ENCODE data around the gene ADAMTS9.

ADAMTS9 gene

DNA sequence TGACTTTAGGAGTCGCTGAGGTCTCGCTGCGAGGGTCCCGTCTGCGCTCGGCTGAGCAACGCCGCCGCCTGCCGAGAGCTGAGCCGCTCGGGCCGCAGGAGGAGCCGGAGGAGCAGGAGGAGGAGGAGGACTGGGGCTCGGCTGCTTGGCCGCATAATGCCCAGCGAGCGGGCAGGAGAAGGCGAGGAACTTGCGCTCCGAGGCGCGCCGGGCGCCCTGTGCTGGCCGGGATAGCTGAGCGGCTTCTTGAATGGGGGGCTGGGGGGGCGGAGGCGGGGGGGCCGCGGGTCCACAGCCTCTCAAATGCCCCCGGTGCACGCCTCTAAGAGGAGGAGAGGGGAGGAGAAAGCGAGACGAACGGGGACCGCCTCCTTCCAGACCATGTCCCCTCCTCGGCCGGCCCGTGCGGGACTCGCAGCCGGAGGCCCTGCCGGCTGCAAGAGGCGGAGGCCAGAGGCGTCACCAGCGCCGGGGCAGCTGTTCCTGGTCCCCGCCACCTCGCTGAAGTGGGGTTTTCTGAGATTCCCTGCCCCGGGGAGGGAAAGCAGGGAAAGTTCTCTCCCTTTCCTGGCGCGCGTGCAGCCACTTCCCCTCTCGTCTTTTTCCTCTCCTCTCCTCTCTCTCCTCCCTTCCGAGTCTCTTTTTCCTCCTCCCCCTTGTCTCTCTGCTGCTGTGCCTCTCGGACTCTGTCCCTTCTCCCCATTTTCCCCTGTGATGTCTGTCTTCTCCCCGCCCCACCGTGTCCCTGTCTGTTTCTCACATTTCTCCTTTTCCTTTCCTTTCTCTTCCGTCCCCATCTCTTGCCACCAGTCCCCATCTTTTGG is at the start of gene ADAMTS9:
Gene ADAMTS9, minus strand, starts transcription at position 220 of the 824 bp plus-strand sequence. CDS start 343 bp downstream, outside the sequence.
- no peak for DNase-seq
- ATAC-seq = no peak

DNA sequence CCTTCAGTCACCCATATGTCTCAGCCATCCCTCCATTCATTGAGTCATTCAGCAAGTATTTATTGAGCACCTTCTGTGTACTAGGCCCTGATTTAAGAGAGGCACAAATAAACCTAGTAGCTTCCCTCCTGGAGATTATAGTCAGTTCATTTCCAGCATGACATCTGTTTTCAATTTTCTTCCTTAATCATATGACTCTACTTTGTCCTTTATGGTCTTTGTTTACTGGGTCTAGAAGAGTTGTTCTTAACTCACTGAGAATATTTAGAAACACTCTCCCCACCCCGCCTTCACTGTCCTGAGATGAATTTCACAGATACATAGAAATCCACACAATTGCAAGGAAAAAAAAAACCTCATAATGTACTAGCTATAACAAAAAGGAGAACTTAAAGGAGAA is 44.8 kb upstream of the ADAMTS9 start:
- ATAC-seq = no peak
- DNase-seq = no peak

DNA sequence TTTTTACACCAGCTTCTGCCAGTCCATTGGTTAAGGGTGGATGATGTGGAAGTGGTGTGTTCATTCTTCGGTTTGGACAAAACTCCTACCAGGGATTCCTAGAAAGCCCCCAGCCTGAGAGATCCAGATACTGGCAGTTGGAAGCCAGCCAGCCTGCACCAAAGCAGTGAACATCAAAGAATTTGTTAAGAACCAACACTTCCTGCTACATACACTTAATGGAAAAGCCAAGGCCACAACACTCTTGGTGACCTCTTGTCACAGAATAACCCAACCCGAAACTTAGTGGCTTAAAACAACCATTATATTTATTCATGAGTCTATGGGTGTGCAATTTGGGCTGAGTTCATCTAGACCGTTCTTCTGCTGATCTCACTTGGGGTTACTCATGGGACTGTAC is 42.9 kb upstream of the ADAMTS9 start:
- ATAC-seq (no peak), DNase-seq (no peak)

DNA sequence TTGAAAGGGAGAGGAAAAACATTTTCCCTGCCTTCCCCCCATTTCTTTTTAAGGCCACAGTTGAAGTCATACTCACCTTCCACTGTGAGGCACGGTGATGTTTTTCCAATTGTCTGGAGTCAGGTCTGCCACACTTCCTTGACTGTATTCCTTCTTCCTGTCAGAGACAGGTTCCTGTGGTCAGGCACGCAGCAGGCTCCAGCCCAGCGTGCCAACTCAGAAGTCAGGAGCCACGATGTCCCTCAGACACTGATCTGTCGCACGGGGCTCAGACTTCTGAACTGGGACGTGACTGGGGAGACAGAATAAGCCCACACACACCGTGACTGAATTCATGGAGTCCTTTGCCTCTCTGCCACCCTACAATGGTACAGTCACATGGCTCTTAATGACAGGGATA is 41.2 kb upstream of the ADAMTS9 start:
- DNase-seq = no peak
- ATAC-seq = no peak

GRCh38 chr3:64728428-64728827 is 40.6 kb upstream of the ADAMTS9 start:
- DNase-seq (no peak), ATAC-seq (no peak)

DNA sequence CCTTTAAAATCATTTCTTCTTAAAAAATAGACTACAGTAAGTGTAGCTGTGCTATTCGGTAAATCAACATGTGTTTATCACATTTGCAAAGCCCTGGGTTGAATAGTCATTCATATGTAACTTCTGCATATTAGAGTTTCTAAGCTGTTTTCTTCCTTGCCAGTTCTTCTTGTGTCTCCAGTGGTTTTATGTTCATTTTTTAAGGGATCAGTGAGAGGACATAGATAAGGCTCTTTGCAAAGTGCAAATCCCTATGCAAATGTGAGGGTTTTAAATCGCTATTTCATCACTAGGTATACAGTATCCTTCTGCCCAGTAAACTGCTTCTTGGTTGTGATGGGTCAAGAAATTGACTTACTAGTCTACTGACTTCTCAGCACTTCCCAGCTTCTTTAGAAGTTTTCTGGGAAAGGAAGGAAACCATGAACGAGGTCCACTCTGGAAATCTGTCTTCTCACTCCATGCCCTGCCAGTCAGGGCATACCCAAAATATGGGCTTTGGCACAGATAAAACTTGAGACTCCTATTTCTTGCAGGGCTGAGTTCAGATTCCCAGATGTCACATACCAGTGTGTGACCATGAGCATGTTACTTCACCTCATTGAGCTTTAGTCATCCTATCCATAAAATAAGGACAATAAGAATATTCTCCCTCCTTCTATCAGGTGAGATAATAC is 38.8 kb upstream of the ADAMTS9 start:
- DNase-seq (no peak), ATAC-seq (no peak)

GRCh38 chr3:64718976-64719375 is 31.2 kb upstream of the ADAMTS9 start:
- DNase-seq = no peak
- no peak for ATAC-seq

GRCh38 chr3:64717872-64718613 is 30.2 kb upstream of the ADAMTS9 start:
- no peak for ATAC-seq
- DNase-seq = no peak

GRCh38 chr3:64717411-64717810 is 29.6 kb upstream of the ADAMTS9 start:
- DNase-seq (no peak), ATAC-seq (no peak)

GRCh38 chr3:64716110-64716710 is 28.4 kb upstream of the ADAMTS9 start:
- no peak for DNase-seq
- no peak for ATAC-seq

- ATAC-seq (no peak), DNase-seq (no peak)
These were observed 27.6 kb upstream of the ADAMTS9 start for GRCh38 chr3:64715211-64715982.

DNA sequence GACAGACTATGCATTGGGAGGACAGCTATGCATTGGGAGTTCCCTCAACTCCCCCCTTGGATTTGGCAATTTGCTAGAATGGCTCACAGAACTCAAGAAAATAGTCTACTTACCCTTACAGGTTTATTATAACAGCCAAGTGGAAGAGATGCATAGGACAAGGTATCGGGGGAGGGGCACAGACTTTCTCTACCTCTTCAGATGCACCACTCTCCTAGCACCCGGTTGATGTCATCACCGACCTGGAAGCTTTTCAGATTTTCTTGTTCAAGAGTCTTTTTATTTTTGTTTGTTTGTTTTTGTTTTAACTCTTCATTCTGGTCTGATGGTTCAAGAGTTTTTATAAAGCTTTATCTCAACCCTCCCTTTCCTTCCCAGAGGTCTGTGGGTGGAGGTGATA is 20.7 kb upstream of the ADAMTS9 start:
- ATAC-seq = no peak
- no peak for DNase-seq

GRCh38 chr3:64705946-64706345 is 18.1 kb upstream of the ADAMTS9 start:
- DNase-seq (no peak), ATAC-seq (no peak)

DNA sequence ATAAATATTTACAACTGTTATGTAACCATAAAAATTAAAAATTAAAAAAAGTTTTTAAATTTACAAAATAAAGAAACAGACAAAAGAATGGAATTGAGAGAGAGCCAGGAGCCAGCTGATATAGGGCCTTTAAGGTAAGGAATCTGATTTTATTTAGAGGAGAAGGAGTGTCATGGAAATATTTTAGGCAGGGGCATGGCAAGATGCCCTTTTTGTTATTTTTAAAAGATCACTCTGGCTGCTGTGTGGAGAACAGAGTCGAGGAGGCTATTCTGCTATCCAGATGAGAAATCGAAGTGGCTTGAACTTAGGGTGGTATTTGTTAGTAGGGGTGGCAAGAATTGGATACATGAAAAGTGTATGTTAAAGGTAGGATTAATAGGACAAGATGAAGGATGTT is 9.1 kb upstream of the ADAMTS9 start:
- no peak for DNase-seq
- no peak for ATAC-seq

GRCh38 chr3:64694114-64694513 is 6.3 kb upstream of the ADAMTS9 start:
- no peak for DNase-seq
- ATAC-seq = no peak

DNA sequence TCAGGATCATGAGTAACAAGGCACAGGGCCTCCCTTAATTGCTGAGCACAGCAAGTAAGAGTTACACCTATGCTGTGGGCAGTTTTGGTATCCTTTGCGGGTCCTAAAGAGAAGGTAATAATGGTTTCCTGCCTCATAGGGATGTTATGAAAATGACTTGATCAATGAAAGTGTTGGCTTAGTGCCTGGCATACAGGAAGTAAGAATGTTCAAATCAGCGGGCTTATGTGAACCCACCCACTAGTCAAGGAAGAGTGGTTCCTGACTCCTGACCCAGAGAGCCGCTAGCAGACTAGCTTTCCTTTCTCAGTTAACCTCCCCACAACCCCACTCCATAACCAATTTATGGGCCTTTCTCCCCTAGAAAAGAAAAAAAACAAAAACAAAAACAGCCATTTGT is 5.2 kb upstream of the ADAMTS9 start:
- ATAC-seq (no peak), DNase-seq (no peak)

DNA sequence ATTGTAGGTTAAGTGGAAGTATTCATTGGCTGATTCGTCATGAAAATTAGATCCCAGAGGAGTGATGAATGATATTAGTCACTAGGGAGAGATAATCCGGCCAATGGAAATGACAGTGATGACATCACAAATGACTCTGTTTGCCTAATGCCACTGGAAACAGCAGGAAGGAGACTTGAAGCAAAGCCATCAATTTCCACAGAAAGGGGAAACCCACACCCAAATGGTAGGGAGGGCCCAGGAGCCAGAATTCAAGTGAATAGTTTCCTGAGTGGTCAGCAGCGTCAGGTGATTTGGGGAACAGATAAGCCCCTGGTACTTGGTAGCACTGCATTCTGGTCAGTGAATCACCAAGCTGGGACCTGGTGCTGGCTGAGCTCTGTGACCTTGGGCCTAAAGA is 3.3 kb upstream of the ADAMTS9 start:
- ATAC-seq (no peak), DNase-seq (no peak)

DNA sequence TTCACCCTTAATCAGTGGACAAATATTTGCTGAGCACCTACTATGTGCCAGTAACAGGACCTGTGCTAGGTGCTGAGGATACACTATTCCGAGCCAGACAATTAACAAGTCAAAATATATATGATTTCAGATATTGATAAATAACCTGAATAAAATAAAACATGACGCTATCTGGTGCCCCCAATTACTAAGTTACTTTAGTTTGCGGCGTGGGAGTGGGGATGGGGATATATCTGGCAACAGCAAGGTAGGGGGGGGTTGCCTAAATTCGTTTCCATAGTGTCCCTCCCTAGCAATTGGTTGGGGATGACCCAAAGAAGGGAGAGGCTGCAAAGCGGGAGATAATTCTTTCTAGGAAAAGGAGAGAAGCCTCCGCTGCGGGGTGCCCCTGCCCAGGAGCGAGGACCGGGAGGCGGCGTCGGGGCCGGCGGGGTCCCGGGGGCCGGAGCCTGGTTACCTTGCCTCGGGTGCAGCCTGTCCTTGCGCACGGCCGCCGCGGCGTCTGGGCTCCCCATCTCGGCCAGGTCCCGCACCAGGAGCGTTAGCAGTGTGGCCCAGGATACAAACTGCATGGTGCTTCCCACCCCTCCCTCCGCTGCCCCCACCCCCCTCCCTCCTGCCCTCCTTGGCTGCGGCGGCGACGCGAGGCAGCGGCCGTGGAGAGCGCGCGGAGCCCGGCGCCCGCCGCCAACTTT is 567 bp downstream of the ADAMTS9 start:
- no peak for DNase-seq
- no peak for ATAC-seq

DNA sequence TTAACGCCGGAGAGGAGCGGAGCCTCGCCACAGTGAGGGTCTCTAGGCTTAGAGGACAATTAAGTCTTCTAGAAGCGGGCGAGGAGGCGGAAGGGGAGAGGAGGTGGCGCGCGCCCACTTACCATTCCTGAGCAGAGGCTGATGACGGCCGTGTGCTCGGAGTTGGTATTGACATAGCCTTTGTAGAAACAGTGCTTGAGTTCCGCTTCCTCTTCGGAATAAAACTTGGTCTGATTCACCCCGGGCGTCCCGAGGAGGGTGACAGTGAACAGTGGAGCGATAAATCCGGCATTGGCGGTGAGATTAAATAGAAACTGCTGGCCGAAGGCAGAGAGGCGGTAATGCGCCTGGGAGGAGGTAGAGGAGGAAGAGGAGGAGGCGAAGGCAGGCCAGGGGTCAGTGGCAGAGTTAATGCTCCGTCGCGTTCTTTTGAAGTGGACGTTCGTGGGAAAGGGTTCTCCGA is 1.3 kb downstream of the ADAMTS9 start:
- ATAC-seq (no peak), DNase-seq (no peak)

DNA sequence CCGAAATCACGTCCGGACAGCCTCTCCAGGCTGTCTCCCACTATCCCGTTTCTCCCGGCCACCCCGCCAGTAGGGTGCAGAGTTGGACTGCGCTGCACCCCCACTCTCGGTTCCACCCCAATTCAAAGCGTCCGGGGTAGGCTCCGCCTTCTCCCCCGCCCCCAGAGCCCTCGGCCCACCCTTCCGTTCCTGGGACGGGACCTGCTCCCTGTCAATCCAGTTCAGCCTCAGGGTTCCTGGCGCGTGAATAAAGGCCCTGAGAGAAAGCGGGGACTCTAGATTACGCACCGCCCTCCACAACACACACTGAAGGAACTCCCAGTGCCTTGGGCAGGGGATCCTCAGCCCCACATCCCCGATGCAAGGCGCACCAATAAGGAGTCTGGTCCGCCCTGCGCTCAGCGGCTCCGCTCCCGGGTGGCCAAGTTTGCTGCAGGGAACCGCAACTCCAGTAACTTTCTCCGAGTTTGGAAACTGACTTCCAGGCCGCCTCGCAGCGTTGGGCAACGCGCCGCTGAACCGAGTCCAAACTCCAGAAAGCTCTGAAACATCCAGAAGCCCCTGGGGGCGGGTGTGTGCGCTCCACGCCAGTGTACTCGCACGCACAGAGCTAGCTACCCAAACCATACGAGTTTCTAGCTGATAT is 1.9 kb downstream of the ADAMTS9 start:
- no peak for ATAC-seq
- no peak for DNase-seq
